ENCODE results near the gene EFTUD2.
A peak's percentile ranks its signal among the peaks of the same experiment; 100 is the strongest.

Gene EFTUD2

DNA sequence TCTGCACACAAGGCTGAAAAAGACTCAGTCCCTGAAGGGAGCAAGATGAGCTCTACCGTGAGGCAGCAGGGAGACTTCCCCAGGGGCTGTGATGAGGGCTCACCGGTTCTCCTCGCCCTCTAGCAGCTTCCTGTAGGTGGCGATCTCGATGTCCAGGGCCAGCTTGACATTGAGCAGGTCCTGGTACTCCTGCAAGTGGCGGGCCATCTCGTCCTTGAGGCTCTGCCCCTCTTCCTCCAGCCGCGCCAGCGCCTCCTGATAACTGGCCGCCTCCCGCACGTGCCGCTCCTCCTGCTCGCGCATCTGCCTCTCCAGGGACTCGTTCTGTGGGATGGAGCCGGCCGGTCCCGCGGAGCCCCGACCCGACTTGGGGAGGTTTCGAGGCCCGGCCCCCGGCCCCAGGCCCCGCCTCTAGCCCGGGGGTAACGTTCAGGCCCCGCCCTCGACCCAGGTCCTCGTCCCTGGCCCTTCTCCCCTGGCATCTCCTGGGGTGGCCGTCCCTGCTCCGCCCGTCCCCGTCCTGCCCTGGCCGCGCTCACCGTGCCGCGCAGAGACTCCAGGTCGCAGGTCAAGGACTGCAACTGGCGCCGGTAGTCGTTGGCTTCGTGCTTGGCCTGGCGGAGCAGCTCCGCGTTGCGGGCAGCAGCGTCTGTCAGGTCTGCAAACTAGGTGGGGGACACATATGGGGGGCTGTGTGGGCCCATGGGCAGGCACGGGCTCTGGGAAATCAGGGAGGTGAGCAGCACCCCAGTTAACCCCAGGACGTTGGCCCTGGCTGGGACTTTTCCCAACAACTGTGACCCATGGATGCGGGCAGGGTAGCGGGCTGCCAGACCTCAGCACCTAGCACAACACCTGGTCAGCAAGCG is 12.1 kb upstream of the EFTUD2 start:
- peak; percentile 60 to 84 for DNase-seq (ENCODE audit: low spot score in 2 of 2)
- peak overlapping the region; percentile 10; the same call in 1 of the 2 replicates for H3K4me3 ChIP-seq

DNA sequence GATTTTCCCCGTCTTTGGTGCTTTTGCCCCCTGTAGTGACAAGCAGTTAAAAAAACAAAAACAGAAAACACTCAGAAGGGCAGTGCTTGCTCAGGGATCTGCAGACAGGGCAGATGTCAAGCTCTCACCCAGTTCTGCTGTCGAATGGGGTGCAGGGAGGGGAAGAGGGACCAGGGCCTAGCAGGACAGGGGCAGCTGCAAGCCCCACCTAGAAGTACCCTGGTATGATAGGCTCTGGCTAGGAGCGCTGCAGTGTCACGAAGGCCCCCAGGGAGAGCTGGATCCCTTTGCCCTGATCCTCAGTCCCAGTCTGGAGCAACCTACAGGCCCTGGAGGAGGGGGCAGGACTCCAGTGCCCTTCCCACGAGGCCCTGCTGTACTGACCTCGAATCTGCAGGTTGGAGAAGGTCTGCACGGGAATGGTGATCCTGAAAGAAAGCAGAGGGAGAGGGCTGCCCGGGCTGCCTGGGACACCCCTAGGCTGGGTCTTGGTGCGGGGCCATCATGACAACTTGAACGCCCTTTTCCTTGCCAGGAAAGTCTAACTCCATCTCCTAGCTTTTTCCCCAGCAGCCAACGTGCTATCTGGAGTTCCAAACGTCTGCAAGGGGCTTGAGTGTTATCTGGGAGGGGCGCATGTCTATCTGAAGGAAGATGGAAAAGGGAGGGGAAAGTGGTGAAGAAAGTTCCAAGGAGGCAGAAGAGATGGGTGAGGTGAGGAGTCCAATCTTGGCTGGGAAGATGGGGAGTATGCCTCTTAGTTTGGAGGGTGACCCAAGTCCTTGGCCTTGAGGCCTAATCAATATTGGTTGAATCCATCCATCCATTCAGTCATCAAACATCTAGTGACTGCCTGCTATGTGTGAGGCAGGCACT is 11.2 kb upstream of the EFTUD2 start:
- no peaks in the 10 kb centered on the region for H3K4me1 ChIP-seq
- H3K36me3 ChIP-seq (replicated peaks) = no peaks in the 10 kb centered on the region
- DNase-seq (ENCODE audit: low spot score in 2 of 2) = no peak
- no peak overlapping the region for H3K4me3 ChIP-seq
- H3K27me3 ChIP-seq (ENCODE audit: low read depth) = peaks cover 10% of the 10 kb centered on the region
- no peaks in the 10 kb centered on the region for H3K9me3 ChIP-seq
- in situ Hi-C loops (cut with MboI; ENCODE audit: low sequenced_read_pairs) = loop anchor here (5.0 kb wide), 1 partner anchor 117 kb away; no protein-coding TSS in a partner anchor

More for the DNA sequence above, 12.1 kb upstream of the EFTUD2 start:
- Histone ChIP-seq H3K4me1 (no peaks in the 10 kb centered on the region), H3K27me3 (ENCODE audit: low read depth) (peaks cover 10% of the 10 kb centered on the region), H3K9me3 (no peaks in the 10 kb centered on the region), H3K36me3 (replicated peaks) (no peaks in the 10 kb centered on the region)
- in situ Hi-C loops (cut with MboI; ENCODE audit: low sequenced_read_pairs) = loop anchor here (5.0 kb wide), 1 partner anchor 116 kb away; no protein-coding TSS in a partner anchor

DNA sequence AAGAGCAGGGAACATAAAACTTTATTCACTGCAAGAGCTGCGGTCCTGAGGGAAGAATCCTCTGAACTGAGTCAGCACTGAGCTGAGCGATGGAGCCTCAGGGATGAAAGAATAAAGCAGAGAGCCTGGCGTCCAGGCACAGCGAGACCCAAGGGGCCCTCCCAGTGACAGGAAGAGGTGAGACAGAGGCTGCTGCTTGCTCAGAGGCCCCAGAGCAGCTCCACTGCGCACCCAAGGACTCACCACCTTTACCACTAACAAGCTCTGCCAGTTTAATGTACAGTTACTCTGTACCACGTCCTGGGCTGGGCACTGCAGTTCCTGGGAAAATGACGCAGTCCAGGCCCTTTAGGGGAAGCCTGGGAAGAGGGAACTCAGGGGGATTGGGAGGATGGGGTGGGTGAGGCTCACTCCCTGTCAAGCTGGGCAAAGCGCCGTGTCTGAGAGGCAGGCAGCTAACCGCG is 10.5 kb upstream of the EFTUD2 start:
- Histone ChIP-seq H3K36me3 (replicated peaks) (no peaks in the 10 kb centered on the region), H3K4me3 (no peak overlapping the region), H3K27me3 (ENCODE audit: low read depth) (peaks cover 10% of the 10 kb centered on the region), H3K9me3 (no peaks in the 10 kb centered on the region), H3K4me1 (no peaks in the 10 kb centered on the region)
- DNase-seq (ENCODE audit: low spot score in 2 of 2) = no peak
- in situ Hi-C loops (cut with MboI; ENCODE audit: low sequenced_read_pairs) = loop anchor here (5.0 kb wide), 1 partner anchor 118 kb away; no protein-coding TSS in a partner anchor

DNA sequence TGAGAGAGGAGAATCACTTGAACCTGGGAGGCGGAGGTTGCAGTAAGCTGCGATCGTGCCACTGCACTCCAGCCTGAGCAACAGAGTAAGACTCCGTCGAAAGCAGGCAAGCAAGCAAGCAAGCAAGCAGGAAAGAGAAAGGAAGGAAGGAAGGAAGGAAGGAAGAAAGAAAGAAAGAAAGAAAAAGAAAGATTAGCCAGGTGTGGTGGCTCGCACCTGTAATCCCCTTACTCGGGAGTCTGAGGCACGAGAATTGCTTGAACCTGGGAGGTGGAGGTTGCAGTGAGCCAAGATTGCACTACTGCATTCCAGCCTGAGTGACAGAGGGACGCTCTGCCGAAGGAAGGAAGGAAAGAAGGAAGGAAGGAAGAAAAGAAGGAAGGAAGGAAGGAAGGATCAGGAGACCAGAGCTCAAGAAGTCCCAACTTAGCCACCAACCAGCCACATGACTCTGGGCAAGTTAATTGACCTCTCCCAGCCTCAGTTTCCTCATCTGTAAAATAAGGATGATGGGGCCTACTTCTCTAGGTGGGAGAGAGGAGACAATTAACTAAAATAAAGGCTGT is 9.6 kb upstream of the EFTUD2 start:
- in situ Hi-C loops (cut with MboI; ENCODE audit: low sequenced_read_pairs) = no loop called here
- Histone ChIP-seq H3K4me3 (no peak overlapping the region), H3K27me3 (ENCODE audit: low read depth) (peaks cover 10% of the 10 kb centered on the region), H3K4me1 (no peaks in the 10 kb centered on the region), H3K36me3 (replicated peaks) (no peaks in the 10 kb centered on the region), H3K9me3 (no peaks in the 10 kb centered on the region)
- DNase-seq (ENCODE audit: low spot score in 2 of 2) = no peak

DNA sequence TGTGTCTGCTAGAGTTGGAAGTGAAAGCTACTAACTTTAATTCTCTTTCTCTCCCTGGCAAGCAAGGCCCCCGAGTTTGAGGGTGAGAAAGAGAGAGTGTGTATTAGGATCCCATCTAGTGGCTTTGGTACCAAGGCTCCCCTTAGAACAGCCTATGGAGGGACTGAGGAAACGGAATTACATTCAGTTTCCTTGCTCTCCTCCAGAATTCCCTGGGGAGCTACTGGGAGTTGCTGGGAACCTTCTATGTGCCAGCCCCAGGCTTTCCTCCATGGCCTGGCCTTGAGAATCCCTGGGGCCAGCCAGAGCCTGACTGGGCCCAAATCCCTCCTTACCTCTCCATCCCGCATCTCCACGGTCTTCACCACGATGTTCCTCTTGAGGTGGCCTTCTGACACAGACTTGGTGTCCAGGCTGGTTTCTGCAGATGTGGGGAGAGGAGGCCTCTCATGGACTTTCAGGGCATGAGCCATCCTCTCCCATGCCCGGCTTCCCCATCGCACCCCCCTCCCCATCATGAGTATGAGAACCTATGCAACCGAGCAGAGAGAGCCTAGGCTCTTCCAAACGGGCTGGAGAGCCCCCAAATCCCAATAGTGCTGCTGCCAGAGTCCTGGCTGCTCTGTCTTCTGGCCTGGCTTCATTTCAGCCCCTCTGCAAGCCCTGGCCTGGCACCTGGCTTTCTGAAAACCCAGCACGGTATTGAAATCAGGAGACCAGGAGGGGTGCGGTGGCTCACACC is 8.7 kb upstream of the EFTUD2 start:
- Histone ChIP-seq H3K27me3 (ENCODE audit: low read depth) (peaks cover 2% of the 10 kb centered on the region; the same call in 1 of the 2 replicates), H3K4me1 (no peaks in the 10 kb centered on the region)
- in situ Hi-C loops (cut with MboI; ENCODE audit: low sequenced_read_pairs) = no loop called here

DNA sequence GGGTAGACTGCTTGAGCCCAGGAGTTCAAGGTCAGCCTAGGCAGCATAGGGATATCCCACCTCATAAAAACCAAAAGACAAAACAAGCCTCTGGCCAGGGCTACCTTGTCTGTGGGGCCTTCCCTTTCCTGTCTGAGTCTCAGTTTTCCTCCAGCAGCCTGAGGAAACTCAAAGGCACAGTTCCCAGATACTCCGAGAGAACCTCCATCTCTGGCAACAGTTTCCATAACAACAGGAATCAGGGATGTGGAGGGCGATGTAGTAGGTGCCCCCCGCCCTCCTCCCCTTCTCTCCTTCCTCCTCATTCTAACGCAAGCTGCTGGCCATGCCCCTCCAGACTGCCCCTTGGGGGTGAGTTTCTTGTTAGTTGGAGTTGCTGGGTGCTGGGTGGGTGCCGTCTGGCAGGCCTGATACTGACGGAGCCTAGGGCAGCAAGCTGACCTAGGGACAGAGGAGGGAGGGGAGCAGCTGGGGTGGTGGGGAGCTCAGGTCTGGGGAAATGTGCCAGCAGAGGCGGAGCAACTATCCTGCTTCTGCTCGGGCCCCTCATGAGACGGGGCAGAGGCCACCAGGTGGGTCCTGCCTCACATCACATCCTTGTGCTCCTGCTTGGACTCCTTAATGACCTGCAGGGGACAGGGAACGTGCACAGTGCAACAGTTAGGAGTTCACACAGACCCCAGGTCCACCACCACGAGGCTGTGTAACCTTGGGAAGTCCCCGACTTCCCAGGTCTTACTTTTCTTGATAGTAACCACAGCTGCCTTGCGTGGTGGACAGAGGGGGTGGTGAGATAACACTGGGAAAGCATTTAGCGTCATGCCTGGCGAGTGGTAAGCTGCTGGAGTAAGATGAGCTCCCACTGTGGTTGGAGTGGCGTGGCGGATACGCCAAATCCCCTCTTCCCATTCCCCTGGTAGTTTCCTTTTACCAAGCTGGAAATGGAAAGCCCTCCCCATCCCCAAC is 7.8 kb upstream of the EFTUD2 start:
- DNase-seq (ENCODE audit: low spot score in 2 of 2) = no peak
- H3K4me1 ChIP-seq = no peaks in the 10 kb centered on the region
- H3K4me3 ChIP-seq = no peak overlapping the region
- H3K9me3 ChIP-seq = no peaks in the 10 kb centered on the region
- H3K36me3 ChIP-seq (replicated peaks) = no peaks in the 10 kb centered on the region
- H3K27me3 ChIP-seq (ENCODE audit: low read depth) = no peaks in the 10 kb centered on the region
- in situ Hi-C loops (cut with MboI; ENCODE audit: low sequenced_read_pairs) = no loop called here

More for the DNA sequence above, 8.7 kb upstream of the EFTUD2 start:
- Histone ChIP-seq H3K4me3 (no peak overlapping the region), H3K9me3 (no peaks in the 10 kb centered on the region), H3K36me3 (replicated peaks) (no peaks in the 10 kb centered on the region)
- DNase-seq (ENCODE audit: low spot score in 2 of 2) = no peak

DNA sequence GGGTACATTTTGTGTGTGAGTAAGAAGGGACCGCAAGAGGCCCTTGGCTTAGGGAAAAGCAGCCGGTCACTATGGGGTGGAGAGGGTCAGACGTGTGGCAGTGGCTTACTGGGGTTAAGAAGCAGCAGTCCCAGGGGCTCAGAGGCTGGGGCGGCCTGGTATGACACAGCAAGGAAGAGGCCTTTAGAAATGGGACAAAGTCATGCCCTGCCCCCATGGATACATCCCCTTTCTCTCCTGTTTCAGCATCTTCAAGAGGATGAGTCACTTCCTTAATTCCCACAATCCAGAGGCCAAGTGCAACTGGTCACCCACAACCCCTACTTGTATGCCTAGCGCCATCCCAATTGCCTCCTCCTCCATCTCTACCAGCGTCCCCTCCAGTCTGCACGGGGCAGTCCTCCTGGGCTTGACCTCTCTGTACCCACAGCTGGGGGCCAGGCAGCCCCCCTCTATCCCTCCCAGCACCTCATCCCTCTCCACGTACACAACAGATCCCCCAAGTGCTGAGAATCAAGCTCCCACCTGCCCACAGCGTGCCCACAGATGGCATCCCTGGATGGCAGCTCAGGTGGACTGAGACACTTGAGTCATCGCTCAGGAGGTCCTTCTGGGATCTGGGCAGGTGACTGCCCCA is 6.9 kb upstream of the EFTUD2 start:
- Histone ChIP-seq H3K36me3 (replicated peaks) (no peaks in the 10 kb centered on the region), H3K27me3 (ENCODE audit: low read depth) (no peaks in the 10 kb centered on the region), H3K9me3 (no peaks in the 10 kb centered on the region), H3K4me1 (no peaks in the 10 kb centered on the region), H3K4me3 (no peak overlapping the region)
- in situ Hi-C loops (cut with MboI; ENCODE audit: low sequenced_read_pairs) = no loop called here
- no peak for DNase-seq (ENCODE audit: low spot score in 2 of 2)

DNA sequence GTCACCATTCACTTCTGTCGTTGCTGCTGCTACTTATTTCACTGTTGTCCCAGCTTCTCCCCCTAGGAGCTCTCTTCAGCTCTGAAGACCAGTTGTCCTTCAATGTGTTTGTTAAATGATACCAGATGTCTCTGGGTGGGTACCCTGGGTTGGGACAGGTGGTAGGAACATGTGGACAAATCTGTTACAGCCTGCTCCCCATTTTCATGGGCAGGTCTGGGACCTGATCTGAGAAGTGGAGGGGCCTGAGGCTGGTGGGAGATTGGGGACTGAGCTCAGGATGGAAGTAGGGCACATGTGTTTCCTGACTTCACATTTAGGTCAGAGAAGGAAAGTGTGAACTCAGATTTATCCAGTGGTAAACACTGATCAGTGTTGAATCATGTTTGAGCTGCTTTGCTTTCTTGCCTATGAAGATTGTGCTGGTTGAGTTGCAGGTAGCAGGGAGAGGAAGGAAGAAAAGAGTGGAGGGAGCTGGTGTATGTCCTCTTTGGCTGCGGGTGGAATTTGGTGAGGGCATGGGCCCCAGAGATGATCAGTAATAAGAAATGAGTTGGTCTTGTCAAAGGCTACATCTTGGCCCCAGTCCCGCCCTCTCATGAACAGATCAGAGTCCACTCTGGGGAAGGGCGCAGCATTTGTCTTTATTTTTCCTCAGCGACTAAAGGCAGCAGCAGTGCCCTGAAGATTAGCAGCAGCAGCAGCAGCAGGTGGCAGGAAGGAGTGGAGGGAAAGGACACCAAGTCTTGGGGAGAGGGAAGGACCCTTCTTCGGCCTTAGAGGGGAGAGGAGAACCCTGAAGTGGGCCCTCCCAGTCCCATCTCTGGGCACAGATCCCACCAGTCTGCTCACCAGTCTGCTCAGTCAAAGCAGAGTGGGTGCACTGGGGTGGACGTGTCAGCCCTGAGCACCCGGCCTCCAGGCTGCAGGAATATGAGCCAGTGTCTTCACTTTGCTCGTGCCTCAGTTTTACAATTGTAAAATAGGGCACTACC is 6.1 kb upstream of the EFTUD2 start:
- Histone ChIP-seq H3K9me3 (no peaks in the 10 kb centered on the region), H3K27me3 (ENCODE audit: low read depth) (no peaks in the 10 kb centered on the region), H3K4me3 (no peak overlapping the region), H3K36me3 (replicated peaks) (no peaks in the 10 kb centered on the region), H3K4me1 (no peaks in the 10 kb centered on the region)
- no peak for DNase-seq (ENCODE audit: low spot score in 2 of 2)
- in situ Hi-C loops (cut with MboI; ENCODE audit: low sequenced_read_pairs) = no loop called here

DNA sequence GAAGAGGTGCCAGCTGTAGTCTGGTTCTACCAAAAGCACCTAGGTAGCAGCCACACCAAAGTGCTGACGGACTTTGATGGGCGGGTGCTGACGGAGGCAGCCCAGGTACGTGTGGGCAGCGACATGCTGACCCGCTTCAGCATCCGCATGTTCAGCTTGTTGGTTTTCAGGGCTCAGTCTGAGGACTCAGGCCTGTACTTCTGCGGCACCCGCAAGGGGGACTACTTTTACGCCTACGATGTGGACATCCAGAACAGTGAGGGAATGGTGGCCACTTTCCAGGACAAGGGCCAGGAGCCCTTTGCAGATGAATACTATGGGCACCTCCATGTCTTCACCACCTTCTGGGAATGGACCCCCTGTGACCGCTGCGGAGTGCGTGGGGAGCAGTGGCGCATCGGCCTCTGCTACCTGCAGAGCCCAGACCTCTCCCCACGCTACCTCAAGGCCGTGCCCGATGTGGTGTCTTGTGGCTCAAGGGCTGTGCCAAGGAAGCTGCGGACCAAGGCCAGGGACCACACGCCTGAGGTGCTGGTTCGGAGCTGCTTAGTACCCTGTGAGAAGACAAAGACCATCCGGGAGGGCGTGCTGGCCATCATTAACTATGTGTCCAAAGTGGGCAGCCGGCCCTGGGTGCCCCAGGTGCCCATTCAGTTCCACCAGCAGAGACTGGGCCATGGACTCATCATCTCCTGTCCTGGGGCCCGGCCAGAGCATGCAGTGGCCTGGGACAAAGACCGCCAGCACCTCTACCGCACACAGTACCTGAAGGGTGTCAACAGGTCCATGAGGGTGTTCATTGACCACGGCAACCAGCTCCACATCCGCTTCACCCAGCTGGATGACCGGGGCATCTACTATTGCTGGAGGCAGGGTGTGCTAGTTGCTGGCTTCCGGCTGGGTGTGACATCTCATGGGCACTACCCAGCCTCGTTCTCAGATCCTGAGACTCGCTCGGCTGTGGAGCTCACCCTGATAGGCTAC is 5.0 kb upstream of the EFTUD2 start:
- no peaks in the 10 kb centered on the region for H3K9me3 ChIP-seq
- H3K36me3 ChIP-seq (replicated peaks) = no peaks in the 10 kb centered on the region
- no peaks in the 10 kb centered on the region for H3K27me3 ChIP-seq (ENCODE audit: low read depth)
- no peak overlapping the region for H3K4me3 ChIP-seq
- H3K4me1 ChIP-seq = no peaks in the 10 kb centered on the region
- DNase-seq (ENCODE audit: low spot score in 2 of 2) = no peak
- in situ Hi-C loops (cut with MboI; ENCODE audit: low sequenced_read_pairs) = no loop called here

DNA sequence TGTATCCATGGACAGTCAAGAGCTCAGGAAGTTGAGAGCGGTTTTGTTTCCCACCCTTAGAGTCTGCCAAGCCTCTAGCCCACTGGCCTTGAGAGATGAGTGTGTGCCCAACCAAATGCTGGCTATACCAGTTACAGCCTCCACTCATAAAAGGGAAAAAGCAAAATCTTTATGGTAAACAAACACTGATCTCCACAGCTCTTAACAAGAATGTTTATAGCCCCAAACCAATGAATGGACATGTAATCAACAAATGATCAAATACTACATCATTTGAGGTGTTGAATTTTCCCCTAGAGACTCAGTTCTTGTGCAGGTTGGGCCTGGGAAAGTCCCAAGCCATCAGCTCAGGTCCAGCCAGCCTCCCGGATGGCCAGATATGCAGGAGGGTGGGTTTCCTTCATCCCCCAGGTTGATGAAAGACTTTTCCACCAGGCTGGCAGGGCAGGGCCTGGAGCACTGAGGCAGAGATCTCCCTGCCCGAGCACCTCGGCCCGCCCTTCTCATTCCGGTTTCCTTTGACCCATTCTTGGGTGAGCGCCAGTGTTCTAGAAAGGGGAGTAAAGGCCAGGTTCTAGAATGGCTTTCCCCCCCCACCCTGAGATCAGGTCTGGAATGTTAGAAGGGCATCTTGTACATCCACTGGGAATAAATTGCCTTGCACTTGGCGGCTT is 3.9 kb upstream of the EFTUD2 start:
- Histone ChIP-seq H3K4me3 (no peak overlapping the region), H3K4me1 (no peaks in the 10 kb centered on the region), H3K36me3 (replicated peaks) (no peaks in the 10 kb centered on the region), H3K27me3 (ENCODE audit: low read depth) (no peaks in the 10 kb centered on the region), H3K9me3 (no peaks in the 10 kb centered on the region)
- DNase-seq (ENCODE audit: low spot score in 2 of 2) = no peak
- in situ Hi-C loops (cut with MboI; ENCODE audit: low sequenced_read_pairs) = no loop called here
